GM18505 (cell line): ENCODE data around the gene MOCS1.

Experiments used
- ATAC-seq: cut with Tn5 transposase; IDR thresholded peaks from one replicate; pipeline ENCODE4 v1.9.1; 2021; ENCODE audit not compliant: unreplicated experiment
- POLR2A ChIP-seq: IDR thresholded peaks from 4 replicates; pipeline ENCODE4 v1.6.1; 2011; ENCODE audit warnings: borderline replicate concordance; ENCODE audit not compliant: insufficient read depth, insufficient read length; ENCODE audit errors: extremely low read depth

MOCS1 gene

GRCh38 chr6:39925191-39925930 lies 8.9 kb downstream of the MOCS1 start:
- no peak for TF ChIP-seq POLR2A
- ATAC-seq, result no peak

GRCh38 chr6:39924283-39924682 lies 10.0 kb downstream of the MOCS1 start:
- TF ChIP-seq POLR2A, result no peak

GRCh38 chr6:39923861-39924260 lies 10.4 kb downstream of the MOCS1 start:
- no peak for TF ChIP-seq POLR2A
- ATAC-seq, result no peak

More at GRCh38 chr6:39924283-39924682, 10.0 kb downstream of the MOCS1 start:
- ATAC-seq, result no peak

- no peak for TF ChIP-seq POLR2A
- no peak for ATAC-seq
Measured at GRCh38 chr6:39923394-39923793, 10.9 kb downstream of the MOCS1 start.

- TF ChIP-seq POLR2A, result no peak
Measured at GRCh38 chr6:39922821-39923220, 11.4 kb downstream of the MOCS1 start.

GRCh38 chr6:39920157-39920556 lies 14.1 kb downstream of the MOCS1 start:
- ATAC-seq, result no peak
- TF ChIP-seq POLR2A, result no peak

More at GRCh38 chr6:39922821-39923220, 11.4 kb downstream of the MOCS1 start:
- ATAC-seq, result no peak

GRCh38 chr6:39918831-39919230 lies 15.4 kb downstream of the MOCS1 start:
- TF ChIP-seq POLR2A, result no peak
- ATAC-seq, result no peak

GRCh38 chr6:39917981-39918380 lies 16.3 kb downstream of the MOCS1 start:
- ATAC-seq, result no peak
- TF ChIP-seq POLR2A, result no peak

GRCh38 chr6:39917329-39917728 lies 16.9 kb downstream of the MOCS1 start:
- TF ChIP-seq POLR2A, result no peak
- ATAC-seq, result no peak

- no peak for ATAC-seq
- TF ChIP-seq POLR2A, result no peak
Measured at GRCh38 chr6:39915866-39916265, 18.4 kb downstream of the MOCS1 start.

- no peak for TF ChIP-seq POLR2A
- no peak for ATAC-seq
Measured at GRCh38 chr6:39914239-39914638, 20.0 kb downstream of the MOCS1 start.

GRCh38 chr6:39913391-39913916 lies 20.8 kb downstream of the MOCS1 start:
- ATAC-seq, result no peak
- TF ChIP-seq POLR2A, result no peak

GRCh38 chr6:39912446-39912845 lies 21.8 kb downstream of the MOCS1 start:
- TF ChIP-seq POLR2A, result no peak
- no peak for ATAC-seq

GRCh38 chr6:39911513-39912125 lies 22.6 kb downstream of the MOCS1 start:
- no peak for ATAC-seq
- no peak for TF ChIP-seq POLR2A

- no peak for ATAC-seq
- no peak for TF ChIP-seq POLR2A
Measured at GRCh38 chr6:39910744-39911143, 23.5 kb downstream of the MOCS1 start.

- ATAC-seq, result no peak
- no peak for TF ChIP-seq POLR2A
Measured at GRCh38 chr6:39910164-39910563, 24.1 kb downstream of the MOCS1 start.
